ENCODE data around the gene PTGS1.

Gene PTGS1

DNA sequence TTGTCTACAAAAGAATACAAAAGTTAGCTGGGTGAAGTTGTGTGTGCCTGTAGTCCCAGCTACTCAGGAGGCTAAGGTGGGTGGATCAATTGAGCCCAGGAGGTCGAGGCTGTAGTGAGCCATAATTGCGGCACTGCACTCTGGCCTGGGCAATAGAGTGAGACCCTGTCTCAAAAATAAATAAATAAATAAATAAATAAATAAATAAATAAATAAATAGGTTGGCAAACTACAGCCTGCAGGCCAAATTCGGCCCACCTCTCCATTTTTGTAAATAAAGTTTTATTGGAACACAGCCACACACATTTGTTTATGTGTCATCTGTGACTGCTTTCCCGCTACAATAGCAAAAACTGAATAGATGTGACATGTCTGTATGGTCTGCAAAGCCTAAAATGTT is 9.5 kb downstream of the PTGS1 start:
- H3K36me3 ChIP-seq (ENCODE audit: control insufficient read depth, insufficient read depth, low read length), result no peaks in the 10 kb centered on the region
- H3K27me3 ChIP-seq (ENCODE audit: control insufficient read depth, insufficient read depth, low read length), result peaks cover 8% of the 10 kb centered on the region
- no peaks in the 10 kb centered on the region for H3K9me3 ChIP-seq (ENCODE audit: control insufficient read depth, insufficient read depth, low read length)
- peaks cover 8% of the 10 kb centered on the region for H3K4me1 ChIP-seq (ENCODE audit: control insufficient read depth, insufficient read depth, low read length)
- no peak overlapping the region for H3K9ac ChIP-seq (ENCODE audit: low read depth, low read length)
- no peak overlapping the region for H3K4me3 ChIP-seq (ENCODE audit: low read depth, low read length)

DNA sequence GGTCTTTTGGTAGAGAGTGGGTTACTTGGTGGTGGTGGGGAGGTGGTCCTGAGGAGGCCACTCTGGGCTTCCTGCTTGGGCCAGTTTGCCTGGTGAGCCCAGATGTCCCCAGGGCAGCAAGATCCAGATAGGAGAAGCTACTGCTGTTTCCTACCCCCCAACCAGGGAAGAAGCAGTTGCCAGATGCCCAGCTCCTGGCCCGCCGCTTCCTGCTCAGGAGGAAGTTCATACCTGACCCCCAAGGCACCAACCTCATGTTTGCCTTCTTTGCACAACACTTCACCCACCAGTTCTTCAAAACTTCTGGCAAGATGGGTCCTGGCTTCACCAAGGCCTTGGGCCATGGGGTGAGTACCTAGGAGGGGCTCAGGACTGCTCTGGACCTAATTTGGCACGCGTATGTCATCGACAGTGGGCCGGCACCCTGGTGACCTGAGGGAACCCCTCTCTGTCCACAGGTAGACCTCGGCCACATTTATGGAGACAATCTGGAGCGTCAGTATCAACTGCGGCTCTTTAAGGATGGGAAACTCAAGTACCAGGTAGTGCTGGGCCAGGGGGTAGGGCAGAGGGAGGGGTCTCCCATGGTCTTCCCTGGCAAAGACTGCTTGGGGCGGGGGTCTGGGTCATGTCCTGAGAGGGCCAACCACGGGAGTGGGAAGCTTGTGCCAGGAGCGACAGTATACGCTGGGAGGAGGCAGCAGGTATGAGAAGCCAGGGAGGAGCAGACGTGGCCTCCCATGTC is 10.6 kb downstream of the PTGS1 start:
- Histone ChIP-seq H3K36me3 (ENCODE audit: control insufficient read depth, insufficient read depth, low read length) (no peaks in the 10 kb centered on the region), H3K9ac (ENCODE audit: low read depth, low read length) (no peak overlapping the region), H3K4me3 (ENCODE audit: low read depth, low read length) (no peak overlapping the region), H3K9me3 (ENCODE audit: control insufficient read depth, insufficient read depth, low read length) (no peaks in the 10 kb centered on the region), H3K4me1 (ENCODE audit: control insufficient read depth, insufficient read depth, low read length) (peaks cover under 1% of the 10 kb centered on the region), H3K27me3 (ENCODE audit: control insufficient read depth, insufficient read depth, low read length) (peaks cover 4% of the 10 kb centered on the region)

DNA sequence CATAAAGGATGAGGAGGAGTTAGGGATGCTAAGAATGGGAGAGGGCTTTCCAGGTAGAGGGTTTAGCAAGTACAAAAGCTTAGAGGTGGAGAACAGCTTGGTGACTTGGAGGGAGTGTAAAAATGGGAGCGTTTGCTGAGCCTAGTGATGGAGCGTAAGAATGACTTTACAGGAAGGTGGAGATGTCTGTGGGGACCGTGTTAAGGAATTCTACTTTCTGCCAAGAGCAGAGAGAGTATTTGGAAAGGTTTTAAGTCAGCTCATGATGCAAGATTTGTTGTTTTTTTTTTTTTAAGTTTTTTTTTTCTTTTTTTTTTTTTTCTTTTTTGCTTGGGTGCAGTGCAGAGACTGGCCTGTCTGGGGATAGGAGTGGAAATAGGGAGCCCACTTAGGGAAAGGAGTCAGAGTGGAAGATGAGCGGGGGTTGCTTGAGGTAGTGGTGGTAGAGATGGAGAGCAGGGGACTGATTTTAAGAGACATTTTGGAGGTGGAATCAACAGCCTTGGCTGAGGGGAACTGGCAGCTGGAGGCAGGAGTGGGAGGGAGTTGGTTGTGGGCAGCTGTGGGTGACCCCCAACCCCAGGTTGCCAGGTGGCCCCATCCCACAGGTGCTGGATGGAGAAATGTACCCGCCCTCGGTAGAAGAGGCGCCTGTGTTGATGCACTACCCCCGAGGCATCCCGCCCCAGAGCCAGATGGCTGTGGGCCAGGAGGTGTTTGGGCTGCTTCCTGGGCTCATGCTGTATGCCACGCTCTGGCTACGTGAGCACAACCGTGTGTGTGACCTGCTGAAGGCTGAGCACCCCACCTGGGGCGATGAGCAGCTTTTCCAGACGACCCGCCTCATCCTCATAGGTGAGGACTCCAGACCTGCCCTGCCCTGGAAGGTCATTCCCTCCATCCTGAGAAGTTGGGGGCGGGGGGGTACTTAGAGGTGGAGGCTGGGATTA is 12.4 kb downstream of the PTGS1 start:
- Histone ChIP-seq H3K9ac (ENCODE audit: low read depth, low read length) (no peak overlapping the region), H3K4me1 (ENCODE audit: control insufficient read depth, insufficient read depth, low read length) (no peaks in the 10 kb centered on the region), H3K36me3 (ENCODE audit: control insufficient read depth, insufficient read depth, low read length) (no peaks in the 10 kb centered on the region), H3K4me3 (ENCODE audit: low read depth, low read length) (no peak overlapping the region), H3K27me3 (ENCODE audit: control insufficient read depth, insufficient read depth, low read length) (no peaks in the 10 kb centered on the region), H3K9me3 (ENCODE audit: control insufficient read depth, insufficient read depth, low read length) (no peaks in the 10 kb centered on the region)

DNA sequence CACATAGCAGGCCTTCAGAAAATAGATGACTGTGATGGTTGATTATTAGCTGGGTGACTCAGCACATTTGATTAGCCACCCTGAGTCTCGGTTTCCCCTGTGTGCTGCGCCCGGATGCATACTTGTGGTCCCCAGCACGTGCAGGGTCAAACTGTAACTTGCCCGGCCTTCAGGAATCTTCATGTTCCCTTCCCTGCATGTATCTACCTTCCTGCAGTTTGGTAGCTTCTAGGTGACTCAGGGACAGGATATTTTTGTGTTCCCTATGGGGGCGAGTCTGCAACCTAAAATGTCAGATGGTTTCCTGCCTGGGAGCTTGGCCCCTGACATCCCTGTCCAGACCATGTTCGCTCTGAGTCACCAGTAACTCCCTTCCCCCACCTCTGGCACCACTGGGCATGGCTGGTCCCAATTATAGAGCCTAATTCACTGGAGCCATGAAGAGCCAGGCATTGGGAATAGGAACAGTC is 13.2 kb downstream of the PTGS1 start:
- Histone ChIP-seq H3K36me3 (ENCODE audit: control insufficient read depth, insufficient read depth, low read length) (no peaks in the 10 kb centered on the region), H3K4me3 (ENCODE audit: low read depth, low read length) (no peak overlapping the region), H3K27me3 (ENCODE audit: control insufficient read depth, insufficient read depth, low read length) (no peaks in the 10 kb centered on the region), H3K4me1 (ENCODE audit: control insufficient read depth, insufficient read depth, low read length) (no peaks in the 10 kb centered on the region), H3K9ac (ENCODE audit: low read depth, low read length) (no peak overlapping the region), H3K9me3 (ENCODE audit: control insufficient read depth, insufficient read depth, low read length) (no peaks in the 10 kb centered on the region)

DNA sequence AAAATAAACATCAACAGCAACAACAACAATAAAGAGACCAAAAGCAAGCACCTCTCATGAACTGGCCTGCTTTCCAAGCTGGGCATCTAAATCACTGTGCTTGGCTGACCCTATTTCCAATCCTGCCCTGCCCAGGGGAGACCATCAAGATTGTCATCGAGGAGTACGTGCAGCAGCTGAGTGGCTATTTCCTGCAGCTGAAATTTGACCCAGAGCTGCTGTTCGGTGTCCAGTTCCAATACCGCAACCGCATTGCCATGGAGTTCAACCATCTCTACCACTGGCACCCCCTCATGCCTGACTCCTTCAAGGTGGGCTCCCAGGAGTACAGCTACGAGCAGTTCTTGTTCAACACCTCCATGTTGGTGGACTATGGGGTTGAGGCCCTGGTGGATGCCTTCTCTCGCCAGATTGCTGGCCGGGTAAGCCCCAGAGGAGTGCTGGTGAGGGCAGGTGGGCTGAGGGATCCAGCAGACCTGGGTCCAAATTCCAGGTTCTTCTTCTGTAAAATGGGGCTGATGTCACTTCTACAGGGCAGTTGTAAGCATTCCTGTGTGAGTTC is 15.6 kb downstream of the PTGS1 start:
- Histone ChIP-seq H3K4me1 (ENCODE audit: control insufficient read depth, insufficient read depth, low read length) (no peaks in the 10 kb centered on the region), H3K27me3 (ENCODE audit: control insufficient read depth, insufficient read depth, low read length) (no peaks in the 10 kb centered on the region), H3K9ac (ENCODE audit: low read depth, low read length) (no peak overlapping the region), H3K36me3 (ENCODE audit: control insufficient read depth, insufficient read depth, low read length) (no peaks in the 10 kb centered on the region), H3K4me3 (ENCODE audit: low read depth, low read length) (no peak overlapping the region), H3K9me3 (ENCODE audit: control insufficient read depth, insufficient read depth, low read length) (no peaks in the 10 kb centered on the region)

DNA sequence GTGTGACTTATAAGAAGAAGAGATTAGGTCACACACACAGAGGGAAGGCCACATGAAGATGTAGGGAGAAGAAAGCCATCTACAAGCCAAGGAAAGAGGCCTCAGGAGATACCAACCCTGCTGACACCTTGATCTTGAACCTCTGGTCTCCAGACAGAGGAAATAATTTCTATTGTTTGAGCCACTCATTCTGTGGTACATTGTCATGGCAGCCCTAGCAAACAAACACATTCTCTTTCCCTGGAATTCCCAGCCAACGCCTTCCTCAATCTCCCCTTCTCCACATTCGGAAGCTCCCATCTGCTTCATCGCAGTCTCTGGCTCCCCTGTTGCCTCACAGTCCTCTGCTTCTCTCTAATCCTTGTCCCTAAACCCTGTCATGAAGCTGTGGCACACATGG is 16.7 kb downstream of the PTGS1 start:
- no peak overlapping the region for H3K9ac ChIP-seq (ENCODE audit: low read depth, low read length)
- no peak overlapping the region for H3K4me3 ChIP-seq (ENCODE audit: low read depth, low read length)
- no peaks in the 10 kb centered on the region for H3K36me3 ChIP-seq (ENCODE audit: control insufficient read depth, insufficient read depth, low read length)
- no peaks in the 10 kb centered on the region for H3K4me1 ChIP-seq (ENCODE audit: control insufficient read depth, insufficient read depth, low read length)
- H3K9me3 ChIP-seq (ENCODE audit: control insufficient read depth, insufficient read depth, low read length), result no peaks in the 10 kb centered on the region
- peaks cover 4% of the 10 kb centered on the region for H3K27me3 ChIP-seq (ENCODE audit: control insufficient read depth, insufficient read depth, low read length)

DNA sequence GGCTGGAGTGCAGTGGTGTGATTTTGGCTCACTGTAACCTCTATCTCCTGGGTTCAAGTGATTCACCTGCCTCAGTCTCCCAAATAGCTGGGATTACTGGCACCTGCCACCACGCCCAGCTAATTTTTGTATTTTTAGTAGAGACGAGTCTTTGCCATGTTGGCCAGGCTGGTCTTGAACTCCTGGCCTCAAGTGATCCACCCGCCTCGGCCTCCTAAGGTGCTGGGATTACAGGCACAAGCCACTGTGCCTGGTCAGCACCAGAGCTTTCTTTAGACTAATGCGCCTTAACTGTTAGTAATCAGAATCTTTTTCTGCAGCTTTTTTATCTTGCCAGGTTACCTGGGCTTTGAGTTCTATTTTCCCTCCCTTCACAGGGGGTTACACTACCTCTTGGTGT is 18.4 kb downstream of the PTGS1 start:
- Histone ChIP-seq H3K4me3 (ENCODE audit: low read depth, low read length) (no peak overlapping the region), H3K9me3 (ENCODE audit: control insufficient read depth, insufficient read depth, low read length) (no peaks in the 10 kb centered on the region), H3K36me3 (ENCODE audit: control insufficient read depth, insufficient read depth, low read length) (no peaks in the 10 kb centered on the region), H3K9ac (ENCODE audit: low read depth, low read length) (no peak overlapping the region), H3K4me1 (ENCODE audit: control insufficient read depth, insufficient read depth, low read length) (no peaks in the 10 kb centered on the region), H3K27me3 (ENCODE audit: control insufficient read depth, insufficient read depth, low read length) (peaks cover 4% of the 10 kb centered on the region)

DNA sequence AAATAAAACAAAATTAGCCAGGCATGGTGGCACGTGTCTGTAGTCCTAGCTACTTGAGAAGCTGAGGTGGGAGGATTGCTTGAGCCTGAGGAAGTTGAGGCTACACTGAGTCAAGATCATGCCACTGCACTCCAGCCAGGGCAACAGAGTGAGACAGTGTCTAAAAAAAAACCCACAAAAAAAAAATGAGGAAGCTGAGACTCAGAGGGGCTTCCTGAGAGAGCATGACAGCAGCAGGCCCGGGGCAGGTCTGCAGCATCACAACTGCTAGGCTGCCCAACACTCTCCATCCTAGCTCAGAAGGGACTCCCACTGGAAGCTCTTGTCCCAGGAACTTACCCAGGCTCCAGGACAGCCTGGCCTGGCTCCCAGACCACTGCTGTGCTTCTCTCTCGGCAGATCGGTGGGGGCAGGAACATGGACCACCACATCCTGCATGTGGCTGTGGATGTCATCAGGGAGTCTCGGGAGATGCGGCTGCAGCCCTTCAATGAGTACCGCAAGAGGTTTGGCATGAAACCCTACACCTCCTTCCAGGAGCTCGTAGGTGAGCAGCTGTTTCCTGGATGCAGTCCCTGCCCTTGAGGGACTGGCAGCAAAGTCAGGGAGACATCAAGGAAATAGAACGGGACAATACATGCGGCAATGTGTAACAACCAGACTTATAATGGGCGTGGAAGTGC is 19.1 kb downstream of the PTGS1 start:
- no peak overlapping the region for H3K4me3 ChIP-seq (ENCODE audit: low read depth, low read length)
- peaks cover 4% of the 10 kb centered on the region for H3K27me3 ChIP-seq (ENCODE audit: control insufficient read depth, insufficient read depth, low read length)
- H3K9ac ChIP-seq (ENCODE audit: low read depth, low read length), result no peak overlapping the region
- no peaks in the 10 kb centered on the region for H3K4me1 ChIP-seq (ENCODE audit: control insufficient read depth, insufficient read depth, low read length)
- H3K9me3 ChIP-seq (ENCODE audit: control insufficient read depth, insufficient read depth, low read length), result no peaks in the 10 kb centered on the region
- H3K36me3 ChIP-seq (ENCODE audit: control insufficient read depth, insufficient read depth, low read length), result no peaks in the 10 kb centered on the region

DNA sequence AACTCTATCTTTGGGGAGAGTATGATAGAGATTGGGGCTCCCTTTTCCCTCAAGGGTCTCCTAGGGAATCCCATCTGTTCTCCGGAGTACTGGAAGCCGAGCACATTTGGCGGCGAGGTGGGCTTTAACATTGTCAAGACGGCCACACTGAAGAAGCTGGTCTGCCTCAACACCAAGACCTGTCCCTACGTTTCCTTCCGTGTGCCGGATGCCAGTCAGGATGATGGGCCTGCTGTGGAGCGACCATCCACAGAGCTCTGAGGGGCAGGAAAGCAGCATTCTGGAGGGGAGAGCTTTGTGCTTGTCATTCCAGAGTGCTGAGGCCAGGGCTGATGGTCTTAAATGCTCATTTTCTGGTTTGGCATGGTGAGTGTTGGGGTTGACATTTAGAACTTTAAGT is 21.5 kb downstream of the PTGS1 start:
- Histone ChIP-seq H3K9ac (ENCODE audit: low read depth, low read length) (no peak overlapping the region), H3K9me3 (ENCODE audit: control insufficient read depth, insufficient read depth, low read length) (no peaks in the 10 kb centered on the region), H3K36me3 (ENCODE audit: control insufficient read depth, insufficient read depth, low read length) (no peaks in the 10 kb centered on the region), H3K4me1 (ENCODE audit: control insufficient read depth, insufficient read depth, low read length) (no peaks in the 10 kb centered on the region), H3K27me3 (ENCODE audit: control insufficient read depth, insufficient read depth, low read length) (peaks cover 4% of the 10 kb centered on the region), H3K4me3 (ENCODE audit: low read depth, low read length) (no peak overlapping the region)

DNA sequence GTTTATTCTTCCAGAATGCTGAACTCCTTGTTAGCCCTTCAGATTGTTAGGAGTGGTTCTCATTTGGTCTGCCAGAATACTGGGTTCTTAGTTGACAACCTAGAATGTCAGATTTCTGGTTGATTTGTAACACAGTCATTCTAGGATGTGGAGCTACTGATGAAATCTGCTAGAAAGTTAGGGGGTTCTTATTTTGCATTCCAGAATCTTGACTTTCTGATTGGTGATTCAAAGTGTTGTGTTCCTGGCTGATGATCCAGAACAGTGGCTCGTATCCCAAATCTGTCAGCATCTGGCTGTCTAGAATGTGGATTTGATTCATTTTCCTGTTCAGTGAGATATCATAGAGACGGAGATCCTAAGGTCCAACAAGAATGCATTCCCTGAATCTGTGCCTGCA is 21.9 kb downstream of the PTGS1 start:
- no peak overlapping the region for H3K9ac ChIP-seq (ENCODE audit: low read depth, low read length)
- no peaks in the 10 kb centered on the region for H3K36me3 ChIP-seq (ENCODE audit: control insufficient read depth, insufficient read depth, low read length)
- no peak overlapping the region for H3K4me3 ChIP-seq (ENCODE audit: low read depth, low read length)
- no peaks in the 10 kb centered on the region for H3K9me3 ChIP-seq (ENCODE audit: control insufficient read depth, insufficient read depth, low read length)
- no peaks in the 10 kb centered on the region for H3K4me1 ChIP-seq (ENCODE audit: control insufficient read depth, insufficient read depth, low read length)
- peaks cover 4% of the 10 kb centered on the region for H3K27me3 ChIP-seq (ENCODE audit: control insufficient read depth, insufficient read depth, low read length)

DNA sequence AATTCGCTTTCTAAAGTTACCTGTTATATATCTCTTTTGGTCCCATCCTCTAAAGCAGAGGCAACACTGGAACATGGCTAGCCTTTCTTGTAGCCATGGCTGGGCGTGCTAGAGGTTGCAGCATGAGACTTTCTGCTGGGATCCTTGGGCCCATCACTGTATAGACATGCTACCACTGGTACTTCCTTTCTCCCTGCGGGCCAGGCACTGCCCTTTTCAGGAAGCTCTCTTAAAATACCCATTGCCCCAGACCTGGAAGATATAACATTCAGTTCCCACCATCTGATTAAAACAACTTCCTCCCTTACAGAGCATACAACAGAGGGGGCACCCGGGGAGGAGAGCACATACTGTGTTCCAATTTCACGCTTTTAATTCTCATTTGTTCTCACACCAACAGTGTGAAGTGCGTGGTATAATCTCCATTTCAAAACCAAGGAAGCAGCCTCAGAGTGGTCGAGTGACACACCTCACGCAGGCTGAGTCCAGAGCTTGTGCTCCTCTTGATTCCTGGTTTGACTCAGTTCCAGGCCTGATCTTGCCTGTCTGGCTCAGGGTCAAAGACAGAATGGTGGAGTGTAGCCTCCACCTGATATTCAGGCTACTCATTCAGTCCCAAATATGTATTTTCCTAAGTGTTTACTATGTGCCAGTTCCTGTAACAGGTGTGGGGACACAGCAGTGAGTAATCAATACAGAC is 22.6 kb downstream of the PTGS1 start:
- H3K9me3 ChIP-seq (ENCODE audit: control insufficient read depth, insufficient read depth, low read length), result no peaks in the 10 kb centered on the region
- H3K36me3 ChIP-seq (ENCODE audit: control insufficient read depth, insufficient read depth, low read length), result no peaks in the 10 kb centered on the region
- no peak overlapping the region for H3K9ac ChIP-seq (ENCODE audit: low read depth, low read length)
- peaks cover 4% of the 10 kb centered on the region for H3K27me3 ChIP-seq (ENCODE audit: control insufficient read depth, insufficient read depth, low read length)
- no peaks in the 10 kb centered on the region for H3K4me1 ChIP-seq (ENCODE audit: control insufficient read depth, insufficient read depth, low read length)
- H3K4me3 ChIP-seq (ENCODE audit: low read depth, low read length), result no peak overlapping the region

Data from iPS-15b (cell line).